H9 (cell line): ENCODE measurements around the gene PEX14. TPM values are rescaled to one million over a fixed set of nuclear protein-coding genes. Genes with fewer than 3 reads are reported as not detected.
A peak's percentile ranks its signal among the peaks of the same experiment; 100 is the strongest.

Experiments used
- DNase-seq: peaks from one replicate; pipeline ENCODE4 v3.0.0-alpha.2; 2017
- H2AFZ ChIP-seq: one replicate; pipeline ENCODE4 v1.6.1; 2013; ENCODE audit warnings: mild to moderate bottlenecking, low read length, control low read depth, moderate library complexity
- H2AK5ac ChIP-seq: 2 replicates; pipeline ENCODE4 v1.6.1; 2013; ENCODE audit warnings: low read length, control low read depth, mixed read lengths; ENCODE audit not compliant: insufficient read length
- H2BK120ac ChIP-seq: one replicate; pipeline ENCODE4 v1.6.1; 2013; ENCODE audit warnings: low read depth, mild to moderate bottlenecking, low read length, control low read depth, inconsistent platforms; ENCODE audit not compliant: poor library complexity, severe bottlenecking
- H2BK12ac ChIP-seq: 2 replicates; pipeline ENCODE4 v1.6.1; 2013; ENCODE audit warnings: low read length, control low read depth, mixed read lengths, low read depth; ENCODE audit not compliant: insufficient read length
- H2BK15ac ChIP-seq: 2 replicates; pipeline ENCODE4 v1.6.1; 2013; ENCODE audit warnings: low read depth, low read length, control low read depth
- H2BK20ac ChIP-seq: one replicate; pipeline ENCODE4 v1.6.1; 2013; ENCODE audit warnings: low read depth, mild to moderate bottlenecking, low read length, control low read depth, inconsistent platforms; ENCODE audit not compliant: poor library complexity, severe bottlenecking
- H2BK5ac ChIP-seq: 2 replicates; pipeline ENCODE4 v1.6.1; 2013; ENCODE audit warnings: low read length, control low read depth, mixed read lengths; ENCODE audit not compliant: insufficient read length
- H3K14ac ChIP-seq: 2 replicates; pipeline ENCODE4 v1.6.1; 2013; ENCODE audit warnings: low read length, control low read depth; ENCODE audit not compliant: insufficient read depth
- H3K18ac ChIP-seq: 2 replicates; pipeline ENCODE4 v1.6.1; 2013; ENCODE audit warnings: low read depth, mild to moderate bottlenecking, mixed read lengths, low read length, control low read depth; ENCODE audit not compliant: insufficient read length
- H3K23ac ChIP-seq: 2 replicates; pipeline ENCODE4 v1.6.1; 2013; ENCODE audit warnings: low read length, control low read depth, mixed read lengths, low read depth; ENCODE audit not compliant: insufficient read length
- H3K23me2 ChIP-seq: 2 replicates; pipeline ENCODE4 v1.6.1; 2013; ENCODE audit warnings: low read depth, mild to moderate bottlenecking, mixed read lengths, low read length, control low read depth; ENCODE audit not compliant: insufficient read length, poor library complexity, severe bottlenecking
- H3K27ac ChIP-seq: 2 replicates; pipeline ENCODE4 v1.5.1; 2013; ENCODE audit warnings: low read length, control low read depth, mixed read lengths, low read depth; ENCODE audit not compliant: insufficient read length
- H3K27me3 ChIP-seq: 2 replicates; pipeline ENCODE4 v1.6.1; 2013; ENCODE audit warnings: low read length, control low read depth, inconsistent platforms; ENCODE audit not compliant: insufficient read depth
- H3K4ac ChIP-seq: 2 replicates; pipeline ENCODE4 v1.6.1; 2013; ENCODE audit warnings: low read depth, mild to moderate bottlenecking, control low read depth, inconsistent platforms, low read length, moderate library complexity
- H3K4me1 ChIP-seq: 2 replicates; pipeline ENCODE4 v1.6.1; 2013; ENCODE audit warnings: low read length, control low read depth, inconsistent platforms; ENCODE audit not compliant: insufficient read depth
- H3K4me2 ChIP-seq: 2 replicates; pipeline ENCODE4 v1.6.1; 2013; ENCODE audit warnings: low read length, control low read depth, mixed read lengths; ENCODE audit not compliant: insufficient read length, insufficient read depth
- H3K56ac ChIP-seq: 2 replicates; pipeline ENCODE4 v1.6.1; 2013; ENCODE audit warnings: low read depth, mild to moderate bottlenecking, mixed read lengths, low read length, control low read depth; ENCODE audit not compliant: insufficient read length
- H3K79me1 ChIP-seq: 2 replicates; pipeline ENCODE4 v1.6.1; 2013; ENCODE audit warnings: low read depth, mild to moderate bottlenecking, moderate library complexity, low read length, control low read depth, inconsistent platforms; ENCODE audit not compliant: insufficient read depth, poor library complexity, severe bottlenecking
- H3K79me2 ChIP-seq: 2 replicates; pipeline ENCODE4 v1.6.1; 2013; ENCODE audit warnings: low read length, control low read depth, inconsistent platforms; ENCODE audit not compliant: insufficient read depth
- H3K9ac ChIP-seq: 2 replicates; pipeline ENCODE4 v1.6.1; 2013; ENCODE audit warnings: low read length, control low read depth, mixed read lengths; ENCODE audit not compliant: insufficient read length; ENCODE audit errors: extremely low read depth
- H3K9me3 ChIP-seq: one replicate; pipeline ENCODE4 v1.6.1; 2013; ENCODE audit warnings: low read depth, low read length, inconsistent platforms; ENCODE audit not compliant: control insufficient read depth
- H3T11ph ChIP-seq: one replicate; pipeline ENCODE4 v1.6.1; 2013; ENCODE audit warnings: mild to moderate bottlenecking, low read length, control low read depth, inconsistent platforms
- H4K20me1 ChIP-seq: one replicate; pipeline ENCODE4 v1.6.1; 2013; ENCODE audit not compliant: control insufficient read depth, insufficient read length, insufficient read depth
- H4K5ac ChIP-seq: 2 replicates; pipeline ENCODE4 v1.6.1; 2013; ENCODE audit warnings: low read depth, mild to moderate bottlenecking, mixed read lengths, low read length, control low read depth; ENCODE audit not compliant: insufficient read length
- H4K8ac ChIP-seq: replicated peaks from 2 replicates; pipeline ENCODE4 v1.6.1; 2013; ENCODE audit warnings: low read length, control low read depth, mixed read lengths, low read depth; ENCODE audit not compliant: insufficient read length
- H4K91ac ChIP-seq: 2 replicates; pipeline ENCODE4 v1.6.1; 2013; ENCODE audit warnings: low read depth, mild to moderate bottlenecking, moderate library complexity, mixed read lengths, low read length, control low read depth; ENCODE audit not compliant: insufficient read length
- H3K27ac Mint-ChIP-seq, 3 experiments: 2 replicates in 2 of 3; 3 replicates in 1 of 3; pipeline ENCODE4 v1.8.0; 2020 to 2021; ENCODE audit warnings: mixed read lengths in 3 of 3, mild to moderate bottlenecking in 1 of 3, moderate library complexity in 1 of 3
- H3K27me3 Mint-ChIP-seq: 2 replicates; pipeline ENCODE4 v1.8.0; 2021; ENCODE audit warnings: low read depth, mild to moderate bottlenecking, moderate library complexity, mixed read lengths
- H3K36me3 Mint-ChIP-seq, 3 experiments: 2 replicates in 2 of 3; 3 replicates in 1 of 3; pipeline ENCODE4 v1.8.0; 2020 to 2021; ENCODE audit warnings: low read depth in 3 of 3, mixed read lengths in 3 of 3; ENCODE audit not compliant: insufficient read depth in 1 of 3
- H3K4me1 Mint-ChIP-seq, 2 experiments: 2 replicates each; pipeline ENCODE4 v1.8.0; 2020; ENCODE audit warnings: mixed read lengths in 2 of 2
- H3K4me3 Mint-ChIP-seq, 2 experiments: 2 replicates in 1 of 2; 3 replicates in 1 of 2; pipeline ENCODE4 v1.8.0; 2020 to 2021; ENCODE audit warnings: mild to moderate bottlenecking in 2 of 2, mixed read lengths in 2 of 2, moderate library complexity in 1 of 2
- H3K9me3 Mint-ChIP-seq, 2 experiments: 2 replicates in 1 of 2; 3 replicates in 1 of 2; pipeline ENCODE4 v1.8.0; 2020; ENCODE audit warnings: mild to moderate bottlenecking in 2 of 2, mixed read lengths in 2 of 2, moderate library complexity in 1 of 2
- WGBS: extraction: QIAGEN DNeasy Blood & Tissue Kit; methylation state at CpG from one replicate; pipeline ENCODE4 v1.1.7; 2013; ENCODE audit warnings: missing lambda C conversion rate, low lambda C conversion rate, mixed read lengths; ENCODE audit not compliant: insufficient read length; ENCODE audit errors: extremely low coverage; 5-methylcytosine and 5-hydroxymethylcytosine counted together
- total RNA-seq: library from RNA; stranded (reverse); gene quantifications from 2 replicates; pipeline ENCODE4 v1.2.1, GENCODE V29; 2021
- TF ChIP-seq, protein P1 (sequence below): fragments of 200-600 bp; sonication (generic); conservative IDR thresholded peaks from 3 replicates; pipeline ENCODE4 v1.8.0; 2021; ENCODE audit warnings: antibody characterized with exemption, mild to moderate bottlenecking

Gene PEX14
- total RNA-seq, 1 experiment from 2014 or later = 23.9 TPM

DNA sequence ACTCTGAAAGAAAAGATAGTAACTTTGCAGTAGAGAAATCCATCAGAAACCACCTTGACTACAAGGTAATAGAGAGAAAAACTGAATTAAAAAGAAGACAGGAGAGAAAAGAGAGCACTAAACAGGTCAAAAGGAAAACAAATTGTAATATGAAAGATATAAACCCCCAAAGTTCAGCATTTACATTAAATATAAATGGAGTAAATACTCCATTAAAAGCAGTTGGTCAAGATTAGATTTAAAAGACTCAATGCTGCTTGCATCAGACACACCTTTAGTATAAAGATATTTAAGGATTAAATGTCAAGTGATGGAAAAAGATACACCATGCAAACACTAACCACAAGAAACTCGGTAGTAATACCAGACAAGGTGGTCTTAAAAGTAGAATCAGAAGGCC lies 110.5 kb downstream of the PEX14 start:
- H3K4me3 Mint-ChIP-seq = no peak overlapping the region
- H3K14ac ChIP-seq = no peak overlapping the region
- no peaks in the 10 kb centered on the region for H3K9me3 ChIP-seq
- no peak overlapping the region for H3K4ac ChIP-seq
- no peak overlapping the region for H2BK5ac ChIP-seq
- no peak overlapping the region for H3K23ac ChIP-seq
- peaks cover 0 to 3% of the 10 kb centered on the region in 2 experiments; a peak in 1 of 4 replicates for H3K4me1 Mint-ChIP-seq
- H3K79me1 ChIP-seq = no peaks in the 10 kb centered on the region
- H3K9ac ChIP-seq = no peak overlapping the region
- no CpG with 5 or more reads among the region's 1 CpG for WGBS
- DNase-seq = no peak
- H2BK15ac ChIP-seq = no peak overlapping the region
- H3T11ph ChIP-seq = no peak overlapping the region
- no peak overlapping the region for H3K56ac ChIP-seq
- H3K27me3 Mint-ChIP-seq = no peaks in the 10 kb centered on the region
- H3K4me2 ChIP-seq = no peak overlapping the region
- no peak overlapping the region for H4K8ac ChIP-seq
- no peaks in the 10 kb centered on the region for H3K4me1 ChIP-seq
- H3K27me3 ChIP-seq = no peaks in the 10 kb centered on the region
- H3K27ac ChIP-seq = no peak overlapping the region
- H2BK120ac ChIP-seq = no peak overlapping the region
- H3K18ac ChIP-seq = no peak overlapping the region
- no peaks in the 10 kb centered on the region for H3K23me2 ChIP-seq
- no peaks in the 10 kb centered on the region for H3K79me2 ChIP-seq
- H4K5ac ChIP-seq = no peak overlapping the region
- H3K9me3 Mint-ChIP-seq = no peaks in the 10 kb centered on the region; a peak in 1 of 5 replicates
- H4K91ac ChIP-seq = no peak overlapping the region
- H2AK5ac ChIP-seq = no peak overlapping the region
- H2AFZ ChIP-seq = no peak overlapping the region
- H2BK12ac ChIP-seq = no peak overlapping the region
- peaks cover 0 to 4% (median 2%) of the 10 kb centered on the region in 3 experiments; a peak in 2 of 7 replicates for H3K36me3 Mint-ChIP-seq
- H2BK20ac ChIP-seq = no peak overlapping the region
- TF ChIP-seq, protein P1, sequence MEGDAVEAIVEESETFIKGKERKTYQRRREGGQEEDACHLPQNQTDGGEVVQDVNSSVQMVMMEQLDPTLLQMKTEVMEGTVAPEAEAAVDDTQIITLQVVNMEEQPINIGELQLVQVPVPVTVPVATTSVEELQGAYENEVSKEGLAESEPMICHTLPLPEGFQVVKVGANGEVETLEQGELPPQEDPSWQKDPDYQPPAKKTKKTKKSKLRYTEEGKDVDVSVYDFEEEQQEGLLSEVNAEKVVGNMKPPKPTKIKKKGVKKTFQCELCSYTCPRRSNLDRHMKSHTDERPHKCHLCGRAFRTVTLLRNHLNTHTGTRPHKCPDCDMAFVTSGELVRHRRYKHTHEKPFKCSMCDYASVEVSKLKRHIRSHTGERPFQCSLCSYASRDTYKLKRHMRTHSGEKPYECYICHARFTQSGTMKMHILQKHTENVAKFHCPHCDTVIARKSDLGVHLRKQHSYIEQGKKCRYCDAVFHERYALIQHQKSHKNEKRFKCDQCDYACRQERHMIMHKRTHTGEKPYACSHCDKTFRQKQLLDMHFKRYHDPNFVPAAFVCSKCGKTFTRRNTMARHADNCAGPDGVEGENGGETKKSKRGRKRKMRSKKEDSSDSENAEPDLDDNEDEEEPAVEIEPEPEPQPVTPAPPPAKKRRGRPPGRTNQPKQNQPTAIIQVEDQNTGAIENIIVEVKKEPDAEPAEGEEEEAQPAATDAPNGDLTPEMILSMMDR = no peak
- H4K20me1 ChIP-seq = no peaks in the 10 kb centered on the region
- H3K27ac Mint-ChIP-seq = peak overlapping the region in 1 of 3 experiments; percentile 33; a peak in 1 of 7 replicates
